ENCODE measurements around the gene CLP1.

GRCh38 chr11:57619331-57619730 is 38.2 kb upstream of the CLP1 start:
- TF ChIP-seq CTCF (IDR thresholded peaks at IDR 0.05; ENCODE audit: low read depth, low read length) (peak; percentile 45), MAX (IDR thresholded peaks at IDR 0.05; ENCODE audit: low read depth, low read length) (no peak)

All from NB4 (cell line).